ENCODE results near the gene SHISA7.
"Not testable (repeated sequence)": the region's sequence is repeated elsewhere in the genome, so short reads cannot be mapped to it uniquely, and the experiment has no call there.

The SHISA7 gene

GRCh38 chr19:55418185-55418584 is 24.9 kb downstream of the SHISA7 start:
- DNase-seq (ENCODE audit: low spot score) = peak; percentile 91

GRCh38 chr19:55410168-55410567 is 32.9 kb downstream of the SHISA7 start:
- no peak for DNase-seq (ENCODE audit: low spot score)

- not testable (repeated sequence) for DNase-seq (ENCODE audit: low spot score)
Measured at GRCh38 chr19:55409179-55409578, 33.9 kb downstream of the SHISA7 start.

- no peak for DNase-seq (ENCODE audit: low spot score)
Measured at GRCh38 chr19:55408533-55408872, 34.6 kb downstream of the SHISA7 start.

- DNase-seq (ENCODE audit: low spot score) = peak; percentile 99
Measured at GRCh38 chr19:55407800-55408532, 35.1 kb downstream of the SHISA7 start.

- DNase-seq (ENCODE audit: low spot score) = not testable (repeated sequence)
Measured at GRCh38 chr19:55407550-55407799, 35.6 kb downstream of the SHISA7 start, which contains the start of gene UBE2S. TSS of gene UBE2S (minus strand) at chr19:55407788. CDS start at chr19:55407589, 199 bp downstream.

- DNase-seq (ENCODE audit: low spot score) = no peak
Measured at GRCh38 chr19:55406826-55407549, 36.1 kb downstream of the SHISA7 start.

GRCh38 chr19:55406091-55406825 is 36.8 kb downstream of the SHISA7 start:
- DNase-seq (ENCODE audit: low spot score) = no peak

GRCh38 chr19:55405638-55406037 is 37.5 kb downstream of the SHISA7 start:
- DNase-seq (ENCODE audit: low spot score) = no peak

- no peak for DNase-seq (ENCODE audit: low spot score)
Measured at GRCh38 chr19:55402509-55402908, 40.6 kb downstream of the SHISA7 start.

- not testable (repeated sequence) for DNase-seq (ENCODE audit: low spot score)
Measured at GRCh38 chr19:55401390-55401789, 41.7 kb downstream of the SHISA7 start.

GRCh38 chr19:55400281-55401087 is 42.6 kb downstream of the SHISA7 start:
- DNase-seq (ENCODE audit: low spot score) = no peak

GRCh38 chr19:55398200-55398925 is 44.7 kb downstream of the SHISA7 start:
- DNase-seq (ENCODE audit: low spot score) = no peak

GRCh38 chr19:55392820-55393761 is 50.0 kb downstream of the SHISA7 start:
- DNase-seq (ENCODE audit: low spot score) = no peak

- no peak for DNase-seq (ENCODE audit: low spot score)
Measured at GRCh38 chr19:55391702-55392615, 51.1 kb downstream of the SHISA7 start.

GRCh38 chr19:55391191-55391670 is 51.9 kb downstream of the SHISA7 start:
- no peak for DNase-seq (ENCODE audit: low spot score)

GRCh38 chr19:55390461-55390880 is 52.6 kb downstream of the SHISA7 start:
- DNase-seq (ENCODE audit: low spot score) = no peak

GRCh38 chr19:55389386-55390317 is 53.4 kb downstream of the SHISA7 start:
- DNase-seq (ENCODE audit: low spot score) = no peak
